NCI-H2196 (cell line): Measurements from ENCODE around the gene MYL12A.
"Not testable (repeated sequence)": the region's sequence is repeated elsewhere in the genome, so short reads cannot be mapped to it uniquely, and the experiment has no call there.

Experiments used
- DNase-seq: peaks from one replicate; lab custom pipeline; 2025; ENCODE audit not compliant: unreplicated experiment; lab: John Stamatoyannopoulos, UW

MYL12A gene

DNA sequence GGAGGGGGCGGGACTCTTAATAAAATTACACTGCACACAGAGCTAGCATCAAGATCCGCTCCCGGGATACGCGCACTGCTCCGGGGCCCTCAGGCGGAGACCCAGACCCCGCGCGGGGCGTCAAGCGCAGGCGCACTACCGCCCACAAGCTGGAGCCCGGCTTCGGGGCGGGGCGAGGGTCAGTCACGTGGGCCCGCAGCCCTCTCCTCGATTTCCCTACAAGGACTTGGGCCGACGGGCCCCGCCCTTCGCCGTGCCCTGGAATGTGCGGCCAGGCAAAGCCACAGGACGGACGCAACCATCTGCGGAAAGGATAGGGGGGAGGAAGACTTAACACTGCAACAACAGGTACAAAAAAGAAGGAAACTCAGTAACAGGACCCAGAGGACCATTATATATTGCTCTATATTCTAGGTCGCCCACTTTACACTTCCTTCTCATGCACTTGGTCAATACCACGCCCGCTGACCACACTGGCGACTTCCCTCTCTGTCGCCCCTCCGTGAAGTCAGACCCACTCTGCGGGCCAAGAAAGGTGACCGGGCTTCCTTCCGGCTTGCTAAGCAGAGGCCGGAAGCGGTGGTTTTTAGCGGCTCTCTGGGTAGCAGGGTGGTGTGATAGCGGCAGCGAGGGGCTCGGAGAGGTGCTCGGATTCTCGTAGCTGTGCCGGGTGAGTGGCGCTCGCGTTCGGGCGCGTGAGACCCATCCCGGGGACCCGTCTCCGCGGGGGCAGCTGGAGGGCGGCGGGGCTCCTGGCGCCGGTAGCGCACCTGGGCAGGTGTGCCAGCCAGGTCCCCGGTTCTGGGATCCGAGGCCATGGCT is at the start of gene MYL12A:
Gene MYL12A, plus strand, starts transcription at position 562 of the 822 bp plus-strand sequence. CDS start 5,447 bp downstream, outside the sequence.
- peak; percentile 100 for DNase-seq

GRCh38 chr18:3198260-3198860 is 49.2 kb upstream of the MYL12A start:
- not testable (repeated sequence) for DNase-seq

DNA sequence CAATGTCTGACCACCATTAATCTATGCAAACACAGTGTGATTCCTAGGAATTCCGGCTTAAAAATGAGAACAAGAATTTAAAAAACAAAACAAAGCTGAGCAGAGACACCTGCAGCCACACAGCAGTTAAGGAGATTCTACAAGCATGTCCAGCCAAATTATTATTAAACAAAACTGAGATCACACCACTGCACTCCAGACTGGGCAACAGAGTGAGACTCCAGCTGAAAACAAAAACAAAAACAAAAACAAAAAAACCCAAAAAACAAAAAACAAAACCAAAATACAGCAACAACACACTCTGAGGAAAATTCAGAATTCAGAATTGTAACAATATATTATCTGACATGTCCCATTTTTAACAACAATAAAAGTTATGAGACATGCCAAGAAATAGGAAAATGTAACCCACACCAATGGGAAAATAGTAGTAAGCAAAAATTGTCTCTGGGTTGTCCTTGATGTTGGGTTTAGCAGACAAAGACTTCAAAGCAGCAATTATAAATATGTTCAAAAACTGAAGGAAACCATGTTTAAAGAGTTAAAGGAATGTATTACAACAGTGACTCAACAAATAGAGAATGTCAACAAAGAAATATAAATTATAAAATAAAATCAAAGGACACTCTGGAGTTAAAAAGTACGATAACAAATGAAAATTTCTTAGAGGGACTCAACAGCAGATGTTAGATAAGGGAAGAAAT is 47.5 kb upstream of the MYL12A start:
- no peak for DNase-seq

- no peak for DNase-seq
These were observed 42.4 kb upstream of the MYL12A start for GRCh38 chr18:3205239-3205638.

GRCh38 chr18:3207565-3207964 is 40.0 kb upstream of the MYL12A start:
- no peak for DNase-seq

DNA sequence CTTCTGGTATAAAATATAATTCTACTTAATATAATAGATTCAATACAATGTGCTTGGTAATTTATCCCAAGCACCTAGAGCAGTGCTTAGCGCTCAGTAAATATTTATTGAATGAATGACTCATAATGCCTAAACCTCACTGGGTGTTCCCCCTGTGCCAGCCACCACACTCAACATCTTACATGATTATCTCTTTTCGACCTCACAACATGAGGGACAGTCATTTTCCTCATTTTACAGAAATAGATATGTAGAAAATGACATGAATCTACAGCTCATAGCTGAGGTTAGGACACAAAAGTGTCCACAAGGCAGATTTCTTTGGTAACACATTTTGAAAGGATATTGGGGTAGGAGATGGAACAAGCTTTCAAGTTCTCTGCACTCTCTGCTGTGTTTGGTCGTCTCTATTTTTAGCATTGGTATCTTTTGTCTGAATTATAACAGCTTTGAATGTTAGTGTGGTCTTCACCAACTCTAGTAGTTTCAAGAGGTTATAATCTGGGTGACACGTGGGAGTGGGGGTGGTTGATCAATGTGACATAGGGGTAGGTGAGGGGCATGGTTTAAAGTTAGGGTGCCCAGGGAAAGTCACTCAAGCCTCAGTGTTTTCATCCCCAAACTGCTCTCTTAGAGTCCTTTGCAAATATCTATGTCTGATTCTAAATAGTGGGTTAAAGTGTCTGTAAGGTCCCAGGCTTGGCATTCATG is 37.6 kb upstream of the MYL12A start:
- DNase-seq: no peak

- no peak for DNase-seq
These were observed 36.2 kb upstream of the MYL12A start for GRCh38 chr18:3211236-3211992.

DNA sequence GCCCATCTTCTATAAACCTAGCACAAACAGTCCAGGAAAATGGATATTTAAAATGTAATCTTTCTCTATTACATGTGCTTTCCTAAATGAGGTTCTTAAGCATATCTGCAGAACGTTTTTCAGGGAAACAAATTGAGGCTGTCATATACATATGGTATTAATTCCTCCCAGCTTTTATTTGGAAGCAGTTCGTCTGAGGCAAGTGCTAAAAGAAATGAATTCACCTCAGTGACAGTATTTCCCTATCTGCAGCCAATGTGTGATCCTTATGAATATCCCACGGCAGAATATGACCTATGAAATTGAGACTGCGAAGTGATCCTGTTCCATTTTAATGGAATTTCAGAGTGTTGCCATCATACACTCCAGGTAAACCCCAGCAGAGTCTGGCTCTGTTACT is 34.9 kb upstream of the MYL12A start:
- DNase-seq: no peak

GRCh38 chr18:3213300-3214059 is 34.1 kb upstream of the MYL12A start:
- DNase-seq: no peak

GRCh38 chr18:3214855-3215637 is 32.6 kb upstream of the MYL12A start:
- no peak for DNase-seq

- DNase-seq: no peak
These were observed 30.6 kb upstream of the MYL12A start for GRCh38 chr18:3216987-3217386.

GRCh38 chr18:3217948-3218647 is 29.5 kb upstream of the MYL12A start:
- no peak for DNase-seq

GRCh38 chr18:3218819-3219218 is 28.8 kb upstream of the MYL12A start:
- no peak for DNase-seq

- no peak for DNase-seq
These were observed 28.4 kb upstream of the MYL12A start for GRCh38 chr18:3219241-3219630.

DNA sequence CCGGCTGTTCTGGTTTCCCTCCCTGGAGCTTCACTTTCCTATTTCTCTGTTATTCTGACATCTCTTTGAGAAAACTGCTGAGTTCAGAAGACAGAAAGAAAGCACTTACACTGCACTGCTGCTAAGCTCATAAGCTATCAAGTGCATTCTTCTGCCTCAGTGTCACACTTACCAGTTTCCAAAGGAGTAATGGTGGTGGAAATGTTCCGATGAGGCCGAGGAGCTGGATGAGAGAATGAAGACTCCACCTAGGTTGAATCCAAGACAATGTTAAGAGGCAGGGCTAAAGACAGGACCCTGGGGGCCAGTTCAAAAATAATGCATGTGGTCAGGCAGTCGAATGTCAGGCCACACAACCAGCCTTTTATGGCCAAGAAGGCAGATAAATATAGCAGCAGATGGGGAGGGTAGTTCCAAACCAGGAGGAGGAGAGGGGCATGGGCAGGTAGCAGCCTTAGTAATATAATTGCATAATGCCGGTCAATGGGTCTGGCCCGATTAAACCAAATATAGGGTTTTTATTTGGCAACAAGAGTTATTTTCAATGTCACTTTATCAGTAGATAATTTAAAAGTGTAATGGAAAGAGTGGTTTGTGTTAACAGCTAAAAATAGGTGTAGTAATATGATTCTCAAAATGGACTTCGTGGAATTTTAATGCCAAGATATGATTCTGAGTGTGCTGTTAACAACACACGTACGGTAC is 27.8 kb upstream of the MYL12A start, which contains the start of gene MYOM1:
Gene MYOM1, minus strand, starts transcription at position 338 of the 705 bp plus-strand sequence. CDS start 4,745 bp downstream, outside the sequence.
- no peak for DNase-seq

- DNase-seq: not testable (repeated sequence)
These were observed 26.7 kb upstream of the MYL12A start for GRCh38 chr18:3220868-3221267.

- DNase-seq: no peak
These were observed 26.1 kb upstream of the MYL12A start for GRCh38 chr18:3221496-3221895.

- no peak for DNase-seq
These were observed 24.2 kb upstream of the MYL12A start for GRCh38 chr18:3223356-3223755.
